Epidermal melanocyte (primary cell): Measurements from ENCODE around the gene LRRK1.
A peak's percentile ranks its signal among the peaks of the same experiment; 100 is the strongest.

Experiments
- DNase-seq: peaks from one replicate; pipeline ENCODE4 v3.0.0; 2011; ENCODE audit warnings: low spot score; ENCODE audit not compliant: insufficient read length

LRRK1 gene

DNA sequence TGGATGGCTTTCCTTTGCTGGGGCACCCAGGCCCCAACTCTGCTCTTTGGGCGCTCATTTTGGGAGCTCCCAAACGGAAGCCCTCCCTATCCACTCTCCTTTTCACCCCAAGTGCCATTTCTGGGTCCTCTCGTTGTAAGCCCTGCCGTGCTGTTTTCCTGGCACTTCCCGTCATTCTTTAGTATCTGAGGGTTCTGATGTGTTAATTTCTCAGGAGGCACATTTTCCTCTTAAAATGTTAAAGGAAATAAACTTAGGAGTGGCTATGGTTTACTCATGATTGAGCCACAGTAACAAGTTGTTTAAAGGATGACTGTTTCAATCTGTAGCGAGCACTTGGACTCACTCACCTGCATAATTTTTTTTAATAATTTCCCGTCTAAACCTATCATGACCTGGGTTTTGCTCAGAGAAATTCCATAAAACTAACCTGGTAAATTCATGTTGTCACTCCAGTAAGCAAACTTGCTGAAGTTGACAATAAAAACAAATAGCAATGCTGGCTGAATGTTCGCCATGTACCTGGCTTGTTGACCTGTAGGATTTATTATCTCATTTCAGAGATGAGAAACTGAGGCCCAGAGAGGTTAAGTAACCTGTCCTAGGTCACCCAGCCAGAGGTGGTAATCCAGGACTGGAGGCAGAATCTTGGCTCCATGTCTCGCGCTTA lies 29.0 kb upstream of the LRRK1 start:
- no peak for DNase-seq

DNA sequence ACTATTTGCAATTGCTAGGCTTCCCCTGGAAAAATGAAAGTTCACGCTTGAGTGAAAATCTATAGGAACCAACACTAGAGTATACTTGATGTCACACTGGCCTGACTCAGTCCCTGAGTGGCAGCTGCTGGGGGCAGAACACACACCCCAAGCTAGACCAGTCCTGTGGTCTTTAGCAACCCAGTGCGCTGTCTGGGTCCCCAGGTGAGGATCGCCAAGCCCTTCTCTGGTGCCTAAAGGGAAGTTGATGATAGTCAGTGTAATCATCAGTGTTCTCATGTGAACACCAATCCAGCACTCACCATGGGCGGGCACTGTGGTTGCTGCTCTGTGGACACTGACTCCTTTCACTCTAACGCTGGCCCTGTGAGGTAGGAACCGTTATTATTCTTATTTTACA lies 28.3 kb upstream of the LRRK1 start:
- no peak for DNase-seq

DNA sequence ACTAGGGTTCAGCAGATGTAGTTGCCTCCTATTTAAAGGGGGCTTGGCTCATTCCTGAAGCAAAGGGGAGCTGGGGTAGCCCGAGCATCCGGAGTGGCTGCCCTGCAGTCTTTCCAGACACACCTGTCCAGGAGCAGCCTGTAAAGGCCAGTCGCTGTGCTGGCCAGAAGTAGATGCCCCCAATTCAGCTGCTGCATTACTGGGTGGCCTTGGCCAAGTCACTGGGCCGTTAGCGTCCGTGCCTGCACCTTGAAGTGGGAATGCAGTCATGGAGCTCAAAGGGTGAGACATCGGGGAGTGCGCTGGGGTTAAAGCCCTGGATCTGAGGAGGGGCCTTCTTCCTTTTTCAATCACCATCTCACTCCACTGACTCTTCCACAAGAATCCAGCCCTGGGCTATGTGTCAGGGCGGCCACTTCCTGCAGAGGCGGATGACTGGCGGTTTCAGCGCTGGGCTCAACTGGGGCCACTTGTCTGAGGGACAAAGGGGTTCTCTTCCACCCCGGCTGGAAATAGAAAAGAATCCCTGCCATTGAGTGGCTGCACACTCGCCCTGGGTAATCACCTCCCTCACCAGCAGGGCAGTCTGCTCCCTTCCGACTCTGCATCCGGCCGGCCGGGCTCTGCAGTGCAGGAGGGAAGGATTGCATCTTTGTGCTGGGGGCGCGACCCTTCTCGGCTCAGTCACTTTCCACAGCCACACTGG lies 27.7 kb upstream of the LRRK1 start:
- DNase-seq, result peak; percentile 55

DNA sequence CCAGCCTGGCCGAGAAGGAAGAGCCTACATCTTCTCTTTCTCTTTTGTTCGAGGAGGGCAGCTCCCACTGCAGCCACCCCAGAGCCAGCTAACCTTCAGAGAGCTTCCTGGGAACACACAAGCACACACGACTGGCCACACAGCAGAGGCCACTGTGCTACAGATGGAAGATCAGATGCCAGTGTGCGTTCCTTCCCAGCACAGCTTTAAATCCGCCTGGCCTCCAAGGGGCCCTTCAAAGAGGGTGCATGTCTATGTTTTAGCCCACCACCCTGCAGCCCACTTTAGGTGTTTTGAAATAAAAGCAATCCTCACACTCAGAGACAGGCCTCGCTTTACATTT lies 27.2 kb upstream of the LRRK1 start:
- DNase-seq, result no peak

DNA sequence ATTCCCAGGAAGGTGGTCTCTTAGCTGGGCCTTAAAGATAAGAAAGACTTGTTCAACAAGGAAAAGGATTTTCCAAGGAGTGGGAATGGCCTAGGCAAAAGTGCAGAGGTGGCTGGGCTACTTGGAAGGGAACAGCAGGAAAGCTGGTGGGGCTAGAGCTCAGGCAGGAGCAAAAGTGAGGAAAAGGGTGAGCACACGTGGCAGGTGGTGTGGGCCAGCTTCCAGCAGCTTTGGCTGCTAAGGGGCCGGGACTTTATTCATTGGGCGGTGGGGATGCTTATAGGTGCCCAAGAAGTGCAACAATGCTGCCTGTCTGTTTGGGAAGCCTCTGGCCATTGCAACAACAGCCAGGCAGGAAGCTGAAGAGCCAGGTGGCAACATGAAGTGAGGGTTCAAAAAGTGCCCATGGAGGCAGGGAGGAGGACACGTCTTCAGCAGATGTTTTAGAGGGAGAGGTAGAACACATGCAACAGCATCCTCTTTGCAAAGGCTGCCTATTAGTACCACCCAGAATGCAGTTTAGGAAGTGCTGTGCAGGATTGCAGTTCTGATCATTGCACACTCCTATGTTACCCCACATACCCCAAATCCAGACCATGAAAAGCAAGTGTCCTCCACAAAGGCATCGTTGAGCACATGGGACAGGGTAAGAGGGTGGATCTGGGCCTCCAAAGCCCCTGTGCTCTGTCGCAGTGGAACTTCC lies 25.7 kb upstream of the LRRK1 start:
- DNase-seq, result no peak

DNA sequence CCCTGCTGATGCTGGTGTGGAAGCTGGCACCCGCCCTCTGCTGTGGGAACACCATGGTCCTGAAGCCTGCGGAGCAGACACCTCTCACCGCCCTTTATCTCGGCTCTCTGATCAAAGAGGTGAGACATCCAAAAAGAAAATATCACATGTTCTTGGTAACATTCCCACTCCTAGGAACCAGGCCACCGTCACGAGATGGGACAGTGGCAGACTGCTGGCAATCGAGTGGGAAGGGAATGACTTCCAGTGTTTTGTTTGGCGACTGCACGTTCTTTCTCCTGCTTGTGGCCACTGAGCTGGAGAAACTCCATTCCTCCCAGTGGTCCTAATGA lies 25.2 kb upstream of the LRRK1 start:
- no peak for DNase-seq

DNA sequence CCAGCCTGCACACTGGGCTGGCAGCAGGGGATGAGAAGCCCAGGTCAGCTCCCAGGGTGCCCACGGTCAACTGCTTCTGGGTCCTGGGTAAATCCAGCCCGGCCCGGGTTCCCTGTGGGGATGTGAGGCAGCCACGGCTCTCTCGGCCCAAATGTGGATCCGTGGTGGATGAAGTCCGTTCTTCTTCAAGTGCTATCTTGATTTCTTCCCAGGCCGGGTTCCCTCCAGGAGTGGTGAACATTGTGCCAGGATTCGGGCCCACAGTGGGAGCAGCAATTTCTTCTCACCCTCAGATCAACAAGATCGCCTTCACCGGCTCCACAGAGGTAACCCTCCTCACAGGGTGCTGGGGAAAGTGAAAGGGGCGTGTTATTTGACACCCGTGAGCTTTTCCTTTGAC lies 23.4 kb upstream of the LRRK1 start:
- DNase-seq, result no peak

DNA sequence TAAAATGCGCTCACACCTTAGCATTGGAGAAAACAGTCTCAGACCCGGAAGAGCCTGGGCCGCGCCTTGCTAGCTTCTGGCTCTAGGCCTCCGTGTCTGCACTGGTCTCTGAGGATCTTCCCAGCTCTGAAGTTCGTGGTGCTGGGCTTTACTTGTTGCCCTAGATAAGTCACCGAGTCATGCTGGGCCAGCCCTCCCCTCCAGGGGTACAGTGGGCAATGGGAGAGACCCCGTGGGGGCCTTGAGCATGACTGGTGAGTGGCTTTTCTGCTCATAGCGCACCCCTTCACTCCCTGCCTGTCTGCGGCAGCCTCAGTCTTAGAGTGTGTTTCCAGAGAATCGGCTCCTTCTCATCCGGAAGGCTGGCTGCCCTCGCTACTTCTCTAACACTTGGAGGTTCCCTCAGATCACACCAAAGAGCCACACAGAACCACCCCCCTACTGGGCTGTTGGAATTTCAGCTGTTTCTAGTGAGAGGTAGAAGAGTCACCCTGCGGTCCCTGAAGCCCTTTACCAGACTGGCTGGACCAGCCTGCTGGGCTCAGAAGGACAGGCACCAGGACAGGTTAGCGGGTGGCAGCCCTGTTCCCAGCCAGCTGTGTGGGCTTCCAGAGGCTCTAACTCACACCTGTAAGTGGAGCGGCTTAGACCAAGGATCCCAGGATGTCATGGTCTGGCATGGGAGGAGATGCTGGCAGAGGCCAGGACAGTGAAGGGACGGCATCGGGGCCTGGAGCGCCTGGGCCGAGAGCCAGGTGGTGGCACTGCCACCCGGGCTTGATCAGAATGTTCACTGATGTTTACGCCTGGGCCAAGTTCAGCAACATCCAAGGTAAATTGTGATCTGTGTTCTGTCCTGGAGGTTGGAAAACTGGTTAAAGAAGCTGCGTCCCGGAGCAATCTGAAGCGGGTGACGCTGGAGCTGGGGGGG lies 21.7 kb upstream of the LRRK1 start:
- DNase-seq, result no peak

DNA sequence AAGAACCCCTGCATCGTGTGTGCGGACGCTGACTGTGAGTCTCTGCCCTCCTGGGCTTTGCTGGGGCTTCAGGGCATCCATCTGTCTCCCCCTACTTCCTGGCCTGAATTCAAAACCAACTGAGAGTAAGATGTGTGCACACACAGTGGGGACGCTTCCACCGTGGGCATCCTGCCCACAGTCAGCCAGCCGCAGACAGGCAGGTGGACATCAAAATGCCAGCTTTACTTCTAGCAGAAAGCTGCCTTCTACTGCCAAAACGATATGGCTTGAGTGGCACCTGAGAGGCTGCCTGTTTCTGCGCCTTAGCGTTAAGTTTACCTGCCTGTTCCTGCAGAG lies 21.0 kb upstream of the LRRK1 start:
- no peak for DNase-seq

DNA sequence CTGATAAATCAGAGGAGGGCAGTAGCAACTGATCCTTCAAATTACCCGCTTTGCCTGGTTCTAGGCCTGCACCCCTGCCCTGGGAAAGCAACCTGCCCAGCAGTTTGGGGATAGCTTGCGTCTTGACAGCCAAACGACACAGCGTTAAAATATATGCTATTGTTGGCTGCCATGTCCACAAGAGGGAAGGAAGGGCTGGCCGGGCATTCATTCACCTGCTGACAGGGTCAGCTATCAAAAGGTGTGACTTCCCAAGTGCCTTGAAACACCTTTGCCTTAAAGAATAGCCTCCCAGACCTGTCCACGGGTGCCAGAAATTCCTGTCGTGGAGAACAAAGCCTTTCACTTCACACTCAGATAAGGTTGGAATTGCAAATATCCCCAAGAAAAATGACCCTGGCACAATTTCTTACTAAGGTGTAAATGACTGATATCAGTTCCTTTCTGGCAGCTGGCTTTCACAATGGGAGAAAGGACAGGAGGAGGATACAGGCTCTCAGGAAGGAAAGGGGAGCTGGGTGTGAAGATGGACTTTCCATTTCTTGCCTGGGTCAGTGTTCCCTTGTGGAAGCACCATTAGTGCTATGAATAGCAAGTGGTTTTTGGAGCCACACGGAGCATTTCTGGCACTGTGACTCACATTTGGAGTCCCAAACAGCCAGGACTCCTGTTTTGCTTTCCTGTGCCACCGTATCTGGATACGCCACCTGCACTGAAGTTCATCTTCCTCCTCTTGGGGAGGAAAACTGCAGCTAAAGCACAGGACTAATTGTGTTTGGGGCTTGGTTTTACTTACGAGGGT lies 20.3 kb upstream of the LRRK1 start:
- DNase-seq, result no peak

DNA sequence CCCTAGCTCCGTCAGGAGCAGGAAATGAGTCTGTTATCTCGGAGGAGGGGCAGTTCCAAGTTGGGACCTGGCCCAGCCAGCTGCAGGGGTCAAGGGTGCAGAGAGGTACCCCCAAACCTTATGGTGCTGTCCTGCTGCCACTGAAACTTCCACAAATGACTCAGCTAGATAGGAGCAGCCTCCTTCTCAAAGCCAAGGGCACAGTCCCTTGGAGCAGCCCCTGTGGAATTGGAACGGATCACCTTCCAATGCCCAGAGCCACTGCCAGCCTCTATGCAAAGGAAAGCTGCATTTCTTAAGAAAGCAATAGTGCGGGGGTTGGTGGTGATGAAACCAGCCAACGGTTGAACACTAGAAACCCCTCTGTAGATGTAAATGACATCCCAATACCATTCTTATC lies 19.6 kb upstream of the LRRK1 start:
- DNase-seq, result no peak

DNA sequence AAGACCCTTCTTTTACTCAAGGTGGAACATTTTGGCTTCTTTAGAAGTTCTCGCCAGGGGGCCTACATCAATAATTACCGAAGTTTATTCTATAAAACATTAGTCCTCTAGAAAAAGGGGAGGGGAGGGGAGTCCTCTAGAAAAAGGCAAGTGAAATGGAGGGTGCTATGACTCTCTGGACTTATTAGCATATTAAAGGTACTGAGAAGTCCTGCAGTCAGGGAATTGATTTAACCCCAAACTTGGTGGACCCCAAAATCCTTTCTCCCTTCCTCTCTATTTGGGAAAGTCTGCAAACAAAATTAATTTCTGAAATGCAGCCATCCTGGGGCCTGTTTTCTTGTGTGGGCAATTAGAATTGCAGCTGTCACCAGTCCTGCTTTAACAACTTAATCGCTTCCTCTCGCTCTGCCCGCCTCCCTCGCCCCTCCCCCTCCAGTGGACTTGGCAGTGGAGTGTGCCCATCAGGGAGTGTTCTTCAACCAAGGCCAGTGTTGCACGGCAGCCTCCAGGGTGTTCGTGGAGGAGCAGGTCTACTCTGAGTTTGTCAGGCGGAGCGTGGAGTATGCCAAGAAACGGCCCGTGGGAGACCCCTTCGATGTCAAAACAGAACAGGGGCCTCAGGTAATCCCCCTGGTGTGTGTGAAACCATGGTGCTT lies 18.9 kb upstream of the LRRK1 start:
- DNase-seq, result no peak

DNA sequence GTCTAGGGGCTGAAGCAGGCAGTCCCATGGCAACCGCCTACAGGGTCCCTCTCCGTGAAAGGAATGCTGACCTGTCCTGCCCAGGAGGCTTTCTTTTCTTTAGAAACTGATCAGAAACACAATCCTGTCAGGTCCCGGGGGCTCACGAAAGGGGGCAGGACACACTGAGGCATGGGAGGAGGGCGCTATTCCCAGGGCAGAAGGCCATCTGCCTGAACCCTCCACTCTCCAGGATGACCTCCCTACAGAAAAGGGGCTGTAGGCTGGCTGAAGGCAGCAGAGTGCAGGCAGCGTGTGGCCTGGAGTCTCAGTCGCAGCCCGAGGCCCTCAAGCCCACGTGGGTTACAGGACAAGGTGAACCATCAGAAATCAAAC lies 18.4 kb upstream of the LRRK1 start:
- DNase-seq, result no peak

DNA sequence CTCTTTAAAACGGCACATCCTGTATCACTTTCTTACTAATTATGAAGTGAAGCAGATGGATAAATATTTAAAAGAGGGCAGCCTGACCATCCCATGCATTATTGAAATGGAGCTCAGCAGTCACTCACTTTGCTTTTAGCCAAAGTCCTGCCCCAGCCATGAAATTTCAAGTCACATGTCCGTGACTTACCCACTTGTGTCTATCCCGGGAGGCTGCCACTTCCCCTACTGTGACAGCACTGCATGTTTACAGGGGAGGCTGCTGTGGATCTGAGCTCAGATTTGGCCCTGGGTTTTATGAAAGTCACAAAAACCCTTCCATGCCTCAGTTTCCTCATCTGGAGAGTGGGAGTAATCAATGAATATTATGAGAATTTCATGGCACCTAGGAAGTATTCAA lies 17.9 kb upstream of the LRRK1 start:
- DNase-seq, result no peak

DNA sequence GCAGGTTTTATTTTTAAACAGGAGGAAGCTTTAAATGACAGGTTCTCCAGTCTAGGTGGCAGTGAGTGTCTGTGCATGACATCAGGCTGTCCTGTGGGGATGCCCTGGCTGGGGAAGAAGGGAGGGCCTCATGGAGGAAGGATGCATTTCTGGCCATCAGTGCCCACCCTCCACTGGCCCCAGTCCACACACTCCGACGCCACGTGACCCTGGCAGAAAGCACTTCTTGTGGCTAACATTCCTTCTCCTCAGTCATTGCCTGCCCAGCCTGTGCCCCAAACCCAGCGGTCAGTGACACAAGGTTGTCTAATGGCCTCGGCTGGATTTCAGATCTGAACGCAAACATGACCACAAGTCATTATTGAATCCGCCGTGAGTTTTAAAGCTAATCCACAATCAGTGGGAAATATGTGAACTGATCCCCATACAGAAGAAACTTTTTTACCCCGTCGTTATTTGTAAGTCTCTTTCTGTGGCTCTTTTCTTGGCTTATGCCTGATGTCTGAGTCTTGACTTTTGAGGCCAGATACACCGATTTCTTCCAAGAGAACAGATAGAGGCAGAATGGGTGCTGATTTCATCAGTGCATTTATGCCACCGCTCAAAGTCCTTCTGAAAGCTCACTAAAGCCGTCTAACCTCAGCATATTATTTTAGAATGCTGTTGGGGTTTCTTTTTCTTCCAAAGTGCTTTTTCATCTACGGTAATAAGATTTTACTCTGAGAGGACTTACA lies 17.3 kb upstream of the LRRK1 start:
- no peak for DNase-seq

DNA sequence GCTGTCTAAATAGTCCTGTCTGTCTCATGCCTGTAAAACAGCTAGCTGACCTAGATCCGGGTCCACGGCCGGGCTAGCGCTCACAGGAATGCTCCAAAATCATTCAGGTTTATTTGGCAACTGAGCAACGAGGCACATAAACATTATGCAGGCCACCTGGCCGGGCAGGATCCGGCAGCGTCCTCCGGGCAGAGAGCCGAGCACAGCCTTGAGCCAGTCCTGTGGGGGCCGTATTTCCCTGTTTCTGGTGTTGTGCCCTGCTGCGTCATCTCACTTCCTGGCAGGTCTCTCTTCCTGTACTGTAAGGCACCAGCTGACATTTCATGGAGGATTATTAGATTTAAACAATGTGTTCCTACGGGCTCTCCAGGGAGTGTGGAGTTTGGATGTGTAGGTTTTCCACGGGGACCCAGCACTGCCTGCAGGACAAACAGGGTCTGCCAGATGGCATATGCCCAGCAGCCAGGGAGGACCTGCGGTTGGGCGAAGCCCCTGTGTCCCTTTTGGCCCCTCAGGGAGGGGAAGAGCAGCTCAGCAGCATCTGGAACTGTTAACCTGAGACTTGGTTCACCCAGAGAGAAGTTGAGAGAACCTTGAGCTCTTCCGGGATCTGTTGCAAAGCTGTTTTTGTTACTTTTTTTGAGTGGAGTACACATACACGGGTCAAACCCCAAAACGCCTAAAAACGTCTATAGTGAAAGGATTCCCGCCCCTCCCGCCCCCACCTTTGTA lies 16.6 kb upstream of the LRRK1 start:
- no peak for DNase-seq

DNA sequence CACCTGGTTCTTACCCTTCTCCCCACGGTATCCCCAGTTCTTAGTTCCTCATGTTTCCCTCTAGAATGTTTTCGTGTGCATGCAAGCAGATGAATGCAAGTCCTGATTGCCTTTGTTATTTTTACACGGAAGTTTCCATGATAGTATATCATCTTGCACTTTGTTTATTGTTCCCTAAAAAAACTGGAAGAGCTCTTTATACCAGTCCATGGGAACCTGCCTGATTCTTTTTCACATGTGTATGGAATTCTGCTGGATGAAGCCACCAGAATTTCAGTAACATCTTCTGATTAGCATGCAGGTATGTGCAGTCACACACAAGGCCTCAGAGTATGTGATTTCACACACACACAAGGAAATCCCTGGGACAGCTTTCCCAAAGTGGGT lies 16.0 kb upstream of the LRRK1 start:
- no peak for DNase-seq

DNA sequence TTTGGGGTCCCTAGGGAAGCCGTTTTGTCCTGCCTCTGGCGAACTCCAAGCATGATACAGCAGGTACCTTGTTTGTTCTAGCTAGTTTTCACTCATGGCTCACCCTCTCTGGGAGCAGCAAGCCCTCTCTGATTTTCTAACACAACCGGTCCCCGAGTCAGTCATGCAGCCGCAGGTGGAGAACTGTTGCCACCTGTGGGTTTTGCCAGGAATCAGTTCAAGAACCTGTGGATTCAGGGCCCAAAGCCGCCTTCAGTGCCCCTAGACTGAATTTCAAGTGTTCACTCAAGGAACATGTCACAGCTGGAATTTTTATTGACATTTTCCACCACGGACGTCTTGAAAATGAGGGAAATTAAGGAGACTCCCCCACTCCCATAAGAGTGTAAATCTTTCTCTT lies 13.3 kb upstream of the LRRK1 start:
- DNase-seq, result no peak

DNA sequence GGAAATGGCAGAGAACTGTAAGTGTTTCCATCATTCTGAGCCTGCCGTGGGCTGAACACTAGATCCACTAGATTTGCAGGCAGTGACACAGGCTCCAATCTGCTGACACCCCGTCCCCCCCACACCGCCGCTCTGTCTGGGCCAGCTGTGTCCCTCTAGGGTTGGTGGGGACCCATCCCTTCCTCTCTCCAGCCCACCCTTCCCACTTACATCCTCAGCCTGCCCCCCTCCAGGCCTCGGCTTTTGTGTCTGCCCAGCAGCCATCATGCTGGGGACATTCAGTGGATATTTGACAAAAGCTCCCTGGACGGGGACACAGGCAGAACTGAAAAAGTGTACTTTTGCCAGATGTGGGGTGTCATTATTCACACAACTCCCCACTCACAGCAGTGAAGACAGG lies 10.7 kb upstream of the LRRK1 start:
- no peak for DNase-seq
